Measurements from ENCODE around the gene FKBP10.
A peak's percentile ranks its signal among the peaks of the same experiment; 100 is the strongest.
"Not testable (repeated sequence)": the region's sequence is repeated elsewhere in the genome, so short reads cannot be mapped to it uniquely, and the experiment has no call there.

FKBP10 gene

DNA sequence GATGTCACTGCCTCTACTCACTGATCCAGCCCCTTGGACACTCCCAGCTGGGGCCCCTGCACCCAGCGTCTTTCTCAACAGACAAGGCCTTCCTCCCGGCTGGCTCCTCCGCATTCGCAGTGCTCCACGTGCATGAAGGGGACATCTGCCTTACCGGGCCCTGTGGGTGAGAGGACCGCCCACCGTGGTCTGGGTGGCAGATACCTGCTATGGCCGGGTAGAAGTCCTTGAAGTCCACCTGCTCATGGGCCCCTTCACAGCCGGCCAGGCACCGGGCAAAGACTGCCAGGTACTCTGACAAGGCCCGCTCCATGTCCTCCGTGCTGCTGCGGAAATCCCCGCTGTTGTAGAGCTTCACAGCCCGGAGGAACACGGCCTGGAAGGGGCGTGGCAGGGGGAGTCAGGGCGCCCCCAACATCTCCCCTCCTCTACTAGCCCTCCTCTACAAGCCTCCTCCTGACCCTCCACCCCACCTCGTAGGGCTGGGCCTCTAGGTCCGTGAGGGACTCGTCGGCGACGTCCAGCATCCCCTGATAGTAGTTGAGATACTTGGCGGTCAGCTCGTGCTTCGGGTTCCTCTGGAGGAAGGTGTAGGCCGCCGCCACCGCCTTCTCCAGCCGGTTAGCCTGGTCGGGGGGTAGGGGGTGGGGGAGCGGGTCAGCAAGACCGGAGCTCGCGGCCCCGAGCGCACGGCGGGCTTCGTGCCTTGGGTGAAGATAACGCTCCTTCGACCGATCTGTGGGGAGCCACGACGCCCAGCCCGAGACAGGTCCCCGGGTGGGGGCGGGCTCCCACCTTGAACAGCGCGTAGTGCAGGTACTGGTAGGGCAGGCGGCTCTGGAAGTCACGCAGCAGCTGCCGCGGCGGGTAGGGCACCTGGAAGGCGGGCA lies 1.9 kb upstream of the FKBP10 start:
- DNase-seq (ENCODE audit: low spot score), result no peak

DNA sequence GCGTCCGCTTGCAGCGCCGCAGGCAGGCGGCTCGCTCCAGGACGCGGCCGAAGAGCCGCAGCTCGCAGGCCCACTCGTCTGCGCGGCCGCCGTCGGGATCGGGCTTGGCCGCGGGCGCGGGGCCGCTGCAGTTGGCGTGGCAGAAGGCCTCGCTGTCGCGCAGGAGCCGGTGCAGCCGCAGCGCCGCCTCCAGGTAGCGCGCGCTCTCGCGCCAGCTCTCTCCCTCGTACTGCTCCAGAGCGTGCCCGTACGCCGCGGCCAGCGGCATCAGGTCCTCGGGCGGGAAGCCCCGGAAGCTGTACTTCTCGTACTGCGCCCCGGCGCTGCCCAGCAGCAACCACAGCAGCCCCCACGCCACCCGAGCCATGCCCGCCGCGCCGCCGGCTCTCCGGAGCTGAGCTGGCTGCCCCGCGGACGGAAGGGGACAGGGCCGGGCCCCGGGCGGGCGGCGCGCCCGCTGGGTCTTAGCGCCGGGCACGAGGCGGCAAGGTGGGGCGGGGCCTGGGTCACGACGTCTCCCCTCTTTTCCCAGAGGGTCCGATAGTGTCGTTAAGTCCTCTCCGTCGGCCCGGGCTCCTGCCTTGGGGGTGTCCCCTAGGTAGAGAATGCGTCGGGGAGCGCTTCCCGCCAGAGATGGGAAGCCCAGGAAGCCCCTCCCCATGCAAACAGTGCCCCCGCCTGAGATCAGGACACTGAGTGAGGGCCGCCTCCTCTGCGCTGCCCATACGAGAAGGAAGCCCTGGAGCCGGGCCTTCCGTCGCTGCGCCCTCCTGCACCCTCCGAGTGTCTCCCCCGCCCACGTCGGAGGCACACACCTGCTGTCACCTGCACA lies 1.0 kb upstream of the FKBP10 start, which contains the start of gene P3H4:
Gene P3H4 (minus strand): TSS at position 401 of the 832 bp plus-strand sequence. CDS start 34 bp downstream, at position 367.
- DNase-seq (ENCODE audit: low spot score), result peak; percentile 77

DNA sequence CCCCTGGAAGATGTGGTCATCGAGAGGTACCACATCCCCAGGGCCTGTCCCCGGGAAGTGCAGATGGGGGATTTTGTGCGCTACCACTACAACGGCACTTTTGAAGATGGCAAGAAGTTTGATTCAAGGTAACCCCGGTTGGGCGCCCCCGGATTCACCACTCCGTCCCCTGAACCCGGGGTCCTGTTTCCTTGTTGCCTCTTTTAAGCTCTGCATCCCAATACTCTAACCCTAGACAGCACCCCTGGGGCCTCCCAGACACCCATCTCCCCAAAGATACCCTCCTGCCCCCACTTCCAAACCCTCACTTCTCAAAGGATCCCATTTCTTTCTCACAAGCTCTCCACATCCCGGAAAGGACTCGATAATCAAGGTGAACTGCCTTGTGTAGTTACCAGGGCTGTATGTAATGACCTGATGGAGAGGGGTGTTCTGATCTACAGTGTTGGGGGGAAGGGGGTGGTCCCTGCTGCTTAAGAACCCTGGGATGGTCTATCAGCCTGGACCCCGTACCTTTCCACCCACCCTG lies 412 bp downstream of the FKBP10 start:
- no peak for DNase-seq (ENCODE audit: low spot score)

GRCh38 chr17:41813699-41814124 lies 908 bp downstream of the FKBP10 start:
- DNase-seq (ENCODE audit: low spot score), result no peak

DNA sequence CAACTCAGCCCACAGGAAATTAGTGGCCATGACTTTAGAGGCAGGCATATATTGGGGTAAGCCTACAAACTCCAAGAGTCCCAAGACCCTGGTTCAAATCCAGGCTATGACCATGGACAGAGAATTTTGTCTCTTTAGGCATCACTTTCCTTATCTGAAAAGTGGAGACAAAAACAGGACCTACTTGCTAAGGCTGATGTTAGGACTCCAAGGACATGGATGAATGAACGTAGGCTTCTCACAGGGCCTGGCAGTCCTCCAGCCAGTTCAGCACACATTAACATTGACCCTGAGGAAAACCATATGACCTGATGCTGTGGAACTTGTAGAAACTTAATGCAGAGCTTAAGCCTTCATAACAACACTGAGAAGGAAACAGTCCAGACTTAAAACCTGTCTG lies 1.4 kb downstream of the FKBP10 start:
- no peak for DNase-seq (ENCODE audit: low spot score)

DNA sequence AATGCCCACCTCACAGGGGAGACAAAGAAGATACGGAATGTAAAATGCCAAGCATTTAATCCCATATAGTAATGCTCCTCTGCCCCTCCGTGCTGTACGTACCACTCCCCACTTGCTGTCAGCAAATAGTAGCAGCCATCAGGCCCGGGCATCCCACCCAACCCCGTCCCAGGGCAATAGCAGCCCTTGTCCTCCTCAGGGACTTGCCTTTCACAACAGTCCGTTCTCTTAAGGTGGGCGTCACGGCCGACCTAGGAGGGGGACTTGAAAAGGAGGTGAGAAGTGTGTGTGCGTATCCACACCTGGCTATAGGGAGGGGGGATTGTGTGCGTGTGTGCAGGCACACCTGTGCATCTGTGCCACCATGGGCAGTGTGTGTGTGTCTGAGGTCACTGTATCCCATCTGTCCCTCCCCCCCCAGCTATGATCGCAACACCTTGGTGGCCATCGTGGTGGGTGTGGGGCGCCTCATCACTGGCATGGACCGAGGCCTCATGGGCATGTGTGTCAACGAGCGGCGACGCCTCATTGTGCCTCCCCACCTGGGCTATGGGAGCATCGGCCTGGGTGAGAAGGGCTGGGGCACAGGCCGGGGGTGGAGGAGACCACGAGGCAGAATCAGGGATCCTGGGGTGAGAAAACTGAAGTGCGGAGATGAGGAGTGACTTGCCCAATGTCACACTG lies 4.0 kb downstream of the FKBP10 start:
- no peak for DNase-seq (ENCODE audit: low spot score)

GRCh38 chr17:41818024-41818423 lies 5.2 kb downstream of the FKBP10 start:
- no peak for DNase-seq (ENCODE audit: low spot score)

DNA sequence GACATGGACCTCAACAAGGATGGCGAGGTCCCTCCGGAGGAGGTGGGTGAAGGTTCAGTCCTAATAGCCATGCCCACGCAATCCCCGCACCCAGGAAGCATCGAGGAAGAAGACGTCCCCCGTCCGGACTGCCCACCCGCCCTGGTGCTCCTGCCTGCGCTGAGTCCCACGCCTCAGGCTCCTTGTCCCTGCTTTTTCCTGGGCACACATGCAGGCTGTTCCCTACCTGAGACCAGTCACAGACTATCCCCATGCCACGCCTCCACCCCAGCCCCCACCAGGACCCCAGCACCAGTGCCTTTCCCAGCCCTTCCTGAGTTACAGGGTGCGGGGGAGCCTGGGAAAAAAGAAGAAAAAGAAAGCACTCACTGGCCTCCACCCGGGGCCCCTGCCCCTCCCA lies 9.0 kb downstream of the FKBP10 start:
- no peak for DNase-seq (ENCODE audit: low spot score)

GRCh38 chr17:41822216-41823140 lies 9.7 kb downstream of the FKBP10 start:
- DNase-seq (ENCODE audit: low spot score), result no peak

GRCh38 chr17:41823141-41823524 lies 10.3 kb downstream of the FKBP10 start:
- no peak for DNase-seq (ENCODE audit: low spot score)

DNA sequence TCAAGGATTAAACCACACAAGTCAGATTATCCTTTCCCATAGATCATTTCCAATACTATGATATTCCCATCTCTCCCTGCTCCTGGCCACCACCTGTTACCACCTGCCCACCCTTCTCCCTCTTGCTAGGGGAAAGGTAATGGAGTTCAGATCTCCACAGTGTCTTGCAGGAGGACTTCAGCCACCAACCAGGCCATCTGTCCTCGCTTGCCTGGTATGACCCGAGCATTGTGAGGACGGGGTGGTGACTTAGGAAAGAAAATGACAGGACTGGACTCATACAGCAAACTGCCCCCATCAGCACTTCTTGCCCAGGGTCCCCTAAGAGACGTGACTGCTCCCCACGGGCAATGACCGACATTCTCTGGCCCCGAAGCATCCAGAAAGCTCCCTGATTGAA lies 10.8 kb downstream of the FKBP10 start:
- DNase-seq (ENCODE audit: low spot score), result no peak

DNA sequence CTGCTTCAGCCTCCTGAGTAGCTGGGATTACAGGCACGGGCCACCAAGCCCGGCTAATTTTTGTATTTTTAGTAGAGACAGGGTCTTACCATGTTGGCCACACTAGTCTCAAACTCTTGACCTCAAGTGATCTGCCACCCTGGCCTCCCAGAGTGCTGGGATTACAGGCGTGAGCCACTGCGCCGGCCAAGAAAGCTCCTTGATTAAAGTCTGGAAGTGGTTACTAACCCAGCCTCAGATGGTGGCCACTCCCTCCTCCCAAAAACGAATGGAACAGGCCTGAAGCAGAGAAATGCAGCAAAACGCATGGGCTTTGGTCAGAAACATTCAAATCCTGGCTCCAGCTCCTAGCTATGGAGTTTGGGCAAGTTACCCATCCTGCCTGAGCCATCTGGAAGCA lies 11.3 kb downstream of the FKBP10 start:
- no peak for DNase-seq (ENCODE audit: low spot score)

DNA sequence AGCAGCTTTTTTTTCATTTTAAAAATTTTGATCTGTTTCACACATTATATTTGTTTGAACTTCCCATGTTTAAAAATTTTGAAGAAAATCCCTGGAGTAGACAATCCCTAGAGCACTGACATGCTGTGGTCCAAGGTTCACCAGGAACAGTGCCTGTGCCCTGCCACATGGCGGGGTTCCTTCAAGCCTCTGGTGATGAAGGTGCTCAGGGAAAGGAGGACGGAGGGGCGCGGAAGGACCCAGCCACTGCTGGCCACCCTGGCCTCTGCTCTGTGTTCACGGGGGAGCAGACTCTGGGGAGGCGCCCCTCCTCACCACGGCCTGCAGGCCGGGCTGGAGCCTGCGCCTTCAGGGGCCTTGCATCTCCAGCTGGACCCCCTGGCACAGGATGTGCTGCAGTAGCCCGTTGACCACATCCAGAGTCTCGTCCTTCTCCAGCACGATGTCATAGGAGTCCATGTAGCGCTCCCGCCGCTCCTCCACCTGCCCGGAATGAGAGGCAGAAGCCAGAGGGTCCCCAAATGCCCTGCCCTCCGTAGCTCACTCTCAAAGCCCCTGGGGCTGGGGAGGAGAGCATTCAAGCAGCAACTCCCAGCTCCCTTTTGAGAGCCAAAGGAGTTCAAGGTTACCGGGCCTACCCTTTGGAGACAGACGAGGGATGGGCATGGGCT lies 12.5 kb downstream of the FKBP10 start:
- DNase-seq (ENCODE audit: low spot score), result no peak

- not testable (repeated sequence) for DNase-seq (ENCODE audit: low spot score)
Observed at GRCh38 chr17:41829961-41830360, 17.2 kb downstream of the FKBP10 start.

DNA sequence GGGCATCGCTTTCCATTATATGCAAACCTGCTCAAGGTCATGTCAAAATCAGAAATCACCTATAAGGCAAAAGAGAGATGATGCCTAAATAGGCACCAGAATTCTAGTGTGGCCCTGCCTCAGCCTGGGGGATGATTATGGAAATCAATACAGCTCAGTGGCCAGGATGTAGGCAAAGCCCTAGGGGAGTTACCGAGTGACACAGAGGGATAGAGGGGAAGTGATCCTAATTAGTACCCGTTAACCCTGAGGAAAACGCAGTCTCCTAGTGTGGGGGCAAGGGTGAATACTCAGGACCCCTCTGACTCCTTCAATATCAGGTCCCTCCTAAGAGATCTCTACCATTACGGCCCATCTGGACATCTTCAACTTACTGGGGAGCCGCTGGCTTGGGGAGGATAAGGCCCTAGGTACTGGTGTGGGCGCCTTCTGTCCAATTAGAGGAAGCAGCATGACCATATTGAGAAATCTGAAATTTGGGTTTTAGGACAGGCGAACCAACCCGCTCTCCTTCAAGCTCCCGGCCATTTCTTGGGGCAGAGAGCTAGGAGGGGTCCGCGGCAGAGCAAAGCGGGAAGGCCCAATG lies 22.5 kb downstream of the FKBP10 start:
- DNase-seq (ENCODE audit: low spot score), result peak; percentile 37

GRCh38 chr17:41835800-41836549 lies 23.2 kb downstream of the FKBP10 start, which contains the start of gene NT5C3B:
Gene NT5C3B (minus strand): TSS chr17:41836232. CDS start chr17:41836193, 39 bp downstream.
- peak; percentile 88 for DNase-seq (ENCODE audit: low spot score)

GRCh38 chr17:41836550-41837196 lies 23.9 kb downstream of the FKBP10 start:
- DNase-seq (ENCODE audit: low spot score), result no peak

DNA sequence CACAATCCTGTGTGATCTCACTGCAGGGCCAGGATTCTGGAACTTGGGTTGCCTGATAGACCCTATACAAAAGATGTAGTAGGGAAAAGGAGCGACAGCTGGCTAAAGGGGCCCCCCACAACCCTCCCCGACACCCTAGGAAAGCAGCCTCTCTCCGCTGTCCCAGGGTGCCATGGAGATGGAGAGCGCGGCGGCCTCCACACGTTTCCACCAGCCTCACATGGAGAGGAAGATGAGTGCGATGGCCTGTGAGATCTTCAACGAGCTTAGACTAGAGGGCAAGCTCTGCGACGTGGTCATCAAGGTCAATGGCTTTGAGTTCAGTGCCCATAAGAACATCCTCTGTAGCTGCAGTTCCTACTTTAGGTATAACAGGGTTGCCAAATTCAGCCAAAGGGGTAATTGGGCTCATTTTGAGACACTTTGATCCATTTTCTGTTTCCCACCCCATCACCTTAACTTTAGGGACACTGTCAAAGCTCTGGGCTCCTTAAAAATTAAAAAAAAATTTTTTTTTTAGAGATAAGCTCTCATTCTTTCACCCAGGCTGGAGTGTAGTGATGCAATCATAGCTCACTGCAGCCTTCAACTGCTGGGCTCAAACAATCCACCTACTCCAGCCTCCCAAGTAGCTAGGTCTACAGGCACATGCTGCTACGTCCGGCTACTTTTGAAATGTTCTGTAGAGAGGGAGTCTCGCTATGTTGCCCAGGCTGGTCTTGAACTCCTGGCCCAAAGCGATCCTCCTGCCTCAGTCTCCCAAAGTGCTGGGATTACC lies 25.1 kb downstream of the FKBP10 start, which contains the start of gene KLHL10:
Gene KLHL10 (plus strand): TSS at position 65 of the 778 bp plus-strand sequence. CDS start 108 bp downstream, at position 173.
- no peak for DNase-seq (ENCODE audit: low spot score)
